ENCODE data around the gene TOMM22. TPM values are rescaled to one million over a fixed set of nuclear protein-coding genes. Genes with fewer than 3 reads are reported as not detected.

TOMM22 gene
- 57.6 and 109 TPM in 2 replicates for total RNA-seq

DNA sequence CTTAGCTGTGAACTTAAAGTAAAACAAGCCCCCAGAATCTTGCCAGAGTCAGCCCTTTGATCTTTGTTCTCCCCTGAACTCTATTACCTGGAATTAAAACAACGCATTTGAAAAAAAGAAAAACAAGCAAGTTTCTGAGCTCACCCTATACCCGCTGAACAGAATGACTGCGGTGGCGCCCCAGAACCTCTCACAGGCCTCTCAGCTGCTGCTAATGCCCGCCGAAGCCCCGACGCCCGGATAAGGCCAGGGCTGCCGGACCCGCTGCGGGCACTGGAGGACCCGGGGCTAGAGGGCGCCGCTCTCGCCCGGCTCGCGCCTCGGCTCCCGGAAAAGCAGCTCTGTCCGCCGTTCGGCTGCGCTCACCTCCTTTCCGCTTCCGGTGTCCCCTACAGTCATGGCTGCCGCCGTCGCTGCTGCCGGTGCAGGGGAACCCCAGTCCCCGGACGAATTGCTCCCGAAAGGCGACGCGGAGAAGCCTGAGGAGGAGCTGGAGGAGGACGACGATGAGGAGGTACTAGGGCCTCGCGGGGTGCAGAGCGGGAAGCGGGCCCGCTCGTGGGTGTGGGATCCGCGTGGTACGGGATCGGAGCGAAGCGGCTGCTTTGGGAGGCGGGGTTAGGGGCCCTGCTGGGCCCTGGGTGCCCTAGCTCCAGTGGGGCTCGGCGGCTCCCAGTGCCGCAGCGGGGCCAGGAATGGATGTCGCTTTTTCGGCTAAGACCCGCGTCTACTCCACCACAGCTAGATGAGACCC is at the start of gene TOMM22:
Gene TOMM22 (plus strand): TSS at position 376 of the 754 bp plus-strand sequence. CDS start 22 bp downstream, at position 398.

DNA sequence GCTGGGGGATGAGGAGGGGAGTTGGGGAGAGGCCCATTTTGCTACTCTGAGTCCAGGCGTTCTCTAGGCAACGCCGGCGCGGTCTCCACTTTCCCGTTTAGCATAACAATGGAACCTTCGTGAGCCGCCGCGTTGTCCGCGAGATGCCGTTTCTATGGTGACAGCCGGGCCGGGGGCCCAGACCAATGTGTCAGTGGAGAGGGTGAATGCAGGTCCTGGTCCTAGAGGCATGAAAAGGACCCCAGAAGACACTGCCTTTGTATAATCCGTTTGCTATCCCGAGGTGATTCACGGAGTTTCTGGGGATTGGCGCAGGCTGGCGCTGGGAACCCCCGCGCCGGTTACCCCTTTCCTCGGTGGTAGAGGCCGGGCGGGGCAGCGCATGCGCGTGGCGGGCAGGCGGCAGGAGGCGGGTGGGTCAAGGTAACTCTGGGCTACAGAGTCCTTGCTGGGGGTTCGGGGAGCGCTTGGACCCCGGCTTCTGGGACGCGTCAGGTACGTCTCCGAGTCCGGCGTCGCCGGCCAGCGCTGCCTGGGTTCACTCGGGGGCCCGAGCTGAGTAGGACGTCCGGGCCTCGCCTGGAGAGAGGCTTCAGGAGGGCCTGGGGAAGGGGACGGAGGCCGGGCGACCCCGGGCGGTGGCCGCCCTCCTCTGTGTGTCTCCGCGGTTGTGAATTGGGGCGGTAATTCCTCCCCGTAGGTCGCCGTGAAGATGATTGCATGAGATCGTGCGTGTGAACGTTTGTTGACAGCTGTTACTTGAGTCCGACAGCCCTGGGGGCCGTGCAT is 25.3 kb upstream of the TOMM22 start, which contains the start of the genes CBY1 and FAM227A:
Gene CBY1 (plus strand): TSS at position 383 of the 789 bp plus-strand sequence. CDS start 11,417 bp downstream, outside the sequence.
Gene FAM227A (minus strand): TSS at position 137 of the 789 bp plus-strand sequence. CDS start 6,224 bp downstream, outside the sequence.

DNA sequence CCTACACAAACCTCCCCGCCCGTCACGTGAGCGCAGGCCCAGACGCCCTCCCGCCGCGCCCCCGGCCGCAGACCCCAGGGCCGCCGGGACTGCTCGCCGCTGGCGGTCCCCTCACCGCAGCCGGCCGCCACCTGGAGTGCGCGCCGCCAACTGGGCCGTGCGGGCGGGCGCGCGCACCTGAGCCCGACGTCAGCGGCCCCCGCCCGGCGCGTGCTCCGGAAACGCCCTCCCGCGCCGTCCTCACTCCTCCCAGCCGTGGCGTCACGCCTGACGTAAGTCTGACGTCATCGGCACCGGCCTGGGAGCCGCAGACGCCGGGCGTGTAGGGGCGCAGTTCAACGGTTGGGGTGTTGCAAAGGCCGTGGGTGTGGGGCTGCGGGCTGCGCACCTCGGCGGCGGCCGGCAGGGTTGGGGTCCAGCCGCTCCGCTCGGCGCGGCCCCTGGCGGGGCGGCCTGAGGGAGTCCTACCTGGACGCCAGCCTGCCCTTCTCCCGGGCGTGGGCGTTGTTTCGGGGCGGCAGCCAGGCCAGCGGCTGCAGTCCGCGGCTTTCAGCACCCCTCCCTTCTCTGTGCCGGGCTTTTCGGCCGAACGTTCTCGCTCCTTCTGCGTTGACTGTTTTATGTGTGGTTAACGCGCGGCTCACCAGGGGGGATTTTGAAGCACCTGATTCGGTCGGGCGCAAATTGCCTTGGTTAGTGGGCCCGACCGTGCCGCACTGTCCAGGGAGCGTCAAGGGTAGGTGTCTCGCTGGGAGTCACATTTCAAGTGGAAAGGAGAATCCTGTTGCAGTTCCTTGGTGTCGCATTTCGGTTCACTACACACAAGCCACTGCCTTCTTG is 19.3 kb downstream of the TOMM22 start, which contains the start of gene JOSD1:
Gene JOSD1 (minus strand): TSS at position 155 of the 840 bp plus-strand sequence. CDS start 956 bp downstream, outside the sequence.

DNA sequence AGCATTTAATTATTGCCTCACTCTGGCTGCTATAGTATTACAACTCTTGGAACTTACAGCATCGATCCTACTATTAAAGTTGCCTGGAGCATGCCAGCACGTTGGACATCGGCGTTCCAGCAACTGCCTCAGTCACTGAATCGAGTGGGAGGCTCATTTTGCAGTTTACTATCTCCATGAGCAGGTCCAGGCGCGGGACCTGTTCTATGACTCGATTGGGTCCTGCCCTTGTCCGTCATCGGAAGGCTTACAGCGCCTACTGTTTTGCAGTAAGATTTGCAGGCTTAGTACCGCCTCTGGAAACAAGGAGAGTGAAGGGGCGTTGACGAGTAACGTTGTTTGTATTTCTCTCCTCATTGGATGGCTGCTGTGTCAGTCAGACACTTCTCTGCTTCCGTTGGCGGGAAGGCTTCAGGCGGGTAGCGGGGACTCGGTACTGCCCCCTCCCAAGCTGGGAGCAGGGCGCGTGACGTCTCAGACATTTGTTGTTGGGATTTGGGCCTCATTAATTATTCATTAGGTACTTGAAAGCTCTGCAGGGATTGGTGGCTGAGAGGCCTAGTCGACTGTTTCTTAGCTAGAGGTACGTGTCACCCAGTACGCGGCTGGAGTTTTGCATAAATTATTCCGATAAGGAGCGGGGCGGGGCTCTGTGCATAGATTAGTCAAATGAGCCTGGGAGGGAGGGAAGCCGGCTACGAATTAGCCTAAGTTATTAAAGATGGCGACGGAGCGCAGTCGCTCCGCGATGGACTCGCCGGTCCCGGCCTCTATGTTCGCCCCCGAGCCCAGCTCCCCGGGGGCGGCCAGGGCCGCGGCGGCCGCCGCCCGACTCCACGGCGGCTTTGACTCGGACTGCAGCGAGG is 23.7 kb downstream of the TOMM22 start, which contains the start of gene GTPBP1:
Gene GTPBP1 (plus strand): TSS at position 710 of the 866 bp plus-strand sequence. CDS start 12 bp downstream, at position 722.

Other genes starting within 250 kb of the TOMM22 start
- gene KCNJ4, start 226.8 kb upstream of the TOMM22 start, total RNA-seq = not detected in 2 replicates
- gene KDELR3, start 213.9 kb upstream of the TOMM22 start, total RNA-seq = 16.6 and 22.8 TPM in 2 replicates
- gene DDX17, start 175.6 kb upstream of the TOMM22 start, total RNA-seq = 107 and 159 TPM in 2 replicates
- 0.39 and 1.7 TPM in 2 replicates for gene DMC1, start 111.8 kb upstream of the TOMM22 start, total RNA-seq
- gene FAM227A, start 25.6 kb upstream of the TOMM22 start, total RNA-seq = 0.16 TPM in 1 of 2 replicates, not detected in the other
- 22.9 and 24.1 TPM in 2 replicates for gene CBY1, start 25.3 kb upstream of the TOMM22 start, total RNA-seq
- gene JOSD1, start 19.0 kb downstream of the TOMM22 start, total RNA-seq = 42.0 and 86.2 TPM in 2 replicates
- gene GTPBP1, start 24.0 kb downstream of the TOMM22 start, total RNA-seq = 23.8 and 33.0 TPM in 2 replicates
- gene SUN2, start 74.0 kb downstream of the TOMM22 start, total RNA-seq = 72.1 and 72.8 TPM in 2 replicates
- 18.8 and 23.2 TPM in 2 replicates for gene DNAL4, start 112.2 kb downstream of the TOMM22 start, total RNA-seq
- 0.16 TPM in 1 of 2 replicates, not detected in the other for gene NPTXR, start 162.1 kb downstream of the TOMM22 start, total RNA-seq
- gene CBX6, start 190.3 kb downstream of the TOMM22 start, total RNA-seq = 14.4 and 17.0 TPM in 2 replicates